G401.6 (cell line): Measurements from ENCODE around the gene GLRB.
"Not testable (repeated sequence)": the region's sequence is repeated elsewhere in the genome, so short reads cannot be mapped to it uniquely, and the experiment has no call there.

Experiments used
- FAIRE-seq: peaks from 2 replicates; lab custom pipeline; 2012; peaks lifted over from hg19 to GRCh38; lab: Jason Lieb, UNC

GLRB gene

DNA sequence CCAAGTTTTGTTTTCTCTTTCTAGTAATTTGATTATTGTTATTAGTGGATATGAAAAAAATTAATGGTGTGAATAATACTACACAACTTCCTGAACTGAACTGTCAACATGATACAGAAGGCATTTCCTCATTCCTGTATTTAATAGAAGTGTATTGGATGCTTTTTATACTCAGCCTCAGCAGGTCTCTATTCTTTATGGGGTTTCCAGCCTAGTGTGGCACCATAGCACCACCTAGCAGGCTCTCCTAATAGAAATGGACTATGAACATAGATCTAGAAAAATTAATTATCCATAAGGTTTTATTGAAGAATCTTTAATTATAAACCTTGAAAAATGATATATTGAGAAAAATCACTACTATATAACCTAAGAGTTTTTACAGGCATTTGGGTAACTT lies 52.4 kb downstream of the GLRB start:
- FAIRE-seq = no peak

DNA sequence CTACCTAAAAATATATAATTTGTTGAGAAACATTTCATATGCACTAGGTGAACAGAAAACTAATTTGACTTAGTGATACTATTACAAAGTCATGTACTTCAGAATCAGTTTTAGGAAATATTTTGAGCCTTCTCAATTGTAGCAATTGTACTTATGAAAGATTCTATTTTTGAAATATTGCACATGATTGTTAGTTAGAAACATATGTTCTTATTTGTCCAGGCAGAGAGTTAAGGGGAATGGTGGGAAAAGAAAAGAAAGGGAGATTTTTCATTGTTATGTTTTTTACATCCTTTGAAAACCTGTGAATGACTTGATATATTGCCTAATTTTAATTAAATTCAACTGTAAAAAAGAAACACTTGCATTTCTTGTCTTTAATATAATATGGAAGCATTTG lies 66.0 kb downstream of the GLRB start:
- no peak for FAIRE-seq

DNA sequence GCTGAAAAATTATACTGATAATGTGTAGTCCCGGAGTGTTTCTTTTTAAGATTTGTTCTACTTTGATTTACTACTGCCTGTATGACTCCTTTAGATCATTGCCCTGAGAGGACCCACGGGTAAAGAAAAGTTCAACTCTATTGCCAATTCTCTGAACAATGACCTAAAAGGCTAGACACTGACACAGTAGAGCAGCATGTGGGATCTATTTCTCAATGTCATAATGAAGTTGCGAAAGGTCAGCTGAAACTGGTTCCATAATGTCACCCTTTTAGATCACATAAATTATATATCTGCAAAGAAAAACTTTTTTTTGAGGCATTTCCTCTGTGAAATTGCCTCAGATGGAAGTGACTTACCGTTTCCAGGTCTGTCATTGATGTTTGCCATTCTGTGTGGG lies 67.4 kb downstream of the GLRB start:
- FAIRE-seq = no peak

DNA sequence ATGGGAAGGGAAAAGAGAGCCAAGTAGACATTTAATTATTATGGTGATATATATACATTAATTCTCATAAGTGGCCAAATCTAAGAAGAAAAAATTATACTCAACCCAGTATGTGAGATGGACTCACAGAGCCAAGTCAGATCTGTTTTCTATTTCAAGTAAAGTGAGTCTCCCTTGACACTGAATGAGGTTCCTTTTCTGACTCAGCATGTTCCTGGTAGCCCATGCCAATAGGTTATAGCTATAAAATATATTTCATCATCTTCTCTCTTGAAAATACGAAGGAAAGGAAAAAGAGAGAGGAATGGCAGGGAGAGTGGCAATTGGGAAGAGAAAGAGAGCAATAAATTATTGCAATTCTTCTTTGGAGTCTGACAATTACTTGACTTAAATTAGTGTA lies 75.8 kb downstream of the GLRB start:
- FAIRE-seq = no peak

DNA sequence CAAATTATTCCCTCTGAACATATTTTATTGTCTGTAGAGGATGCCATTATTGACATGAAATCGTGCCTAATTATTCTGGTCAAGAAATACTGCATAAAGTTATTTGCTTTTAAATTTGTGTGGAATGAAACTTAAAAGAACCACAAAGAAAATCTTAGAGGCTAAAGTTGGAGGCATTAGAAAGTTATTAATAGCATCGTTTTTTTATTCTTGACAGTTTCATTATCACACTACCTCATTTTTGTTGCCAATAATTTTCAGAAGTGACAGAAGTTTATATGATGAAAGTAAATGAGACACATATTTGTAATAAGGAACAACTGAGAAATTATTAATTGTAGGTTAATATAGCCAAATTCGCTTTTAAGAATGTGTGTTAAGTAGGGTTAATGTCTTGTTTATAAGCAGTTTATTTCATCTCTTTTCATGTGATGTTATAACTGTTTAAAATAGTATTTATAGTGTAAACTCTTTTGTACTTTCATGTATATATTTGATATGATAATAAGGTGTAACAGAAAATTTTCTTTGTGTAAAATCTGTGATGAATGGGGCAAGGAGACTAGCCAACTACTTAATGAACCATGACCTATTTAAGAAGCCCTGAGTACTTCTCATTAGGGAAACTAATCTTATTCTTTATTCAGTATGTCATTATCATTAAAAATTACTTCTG lies 90.1 kb downstream of the GLRB start:
- FAIRE-seq = no peak

DNA sequence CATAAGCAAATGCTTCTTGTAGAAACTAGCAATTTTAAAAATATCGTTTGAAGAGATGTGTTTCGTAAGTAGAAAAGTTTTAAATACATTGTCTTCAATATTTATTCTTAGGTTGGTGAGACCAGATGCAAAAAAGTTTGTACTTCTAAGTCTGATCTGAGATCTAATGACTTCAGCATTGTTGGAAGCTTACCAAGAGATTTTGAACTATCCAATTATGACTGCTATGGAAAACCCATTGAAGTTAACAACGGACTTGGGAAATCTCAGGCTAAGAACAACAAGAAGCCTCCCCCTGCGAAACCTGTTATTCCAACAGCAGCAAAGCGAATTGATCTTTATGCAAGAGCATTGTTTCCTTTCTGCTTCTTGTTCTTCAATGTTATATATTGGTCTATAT lies 94.4 kb downstream of the GLRB start:
- no peak for FAIRE-seq

DNA sequence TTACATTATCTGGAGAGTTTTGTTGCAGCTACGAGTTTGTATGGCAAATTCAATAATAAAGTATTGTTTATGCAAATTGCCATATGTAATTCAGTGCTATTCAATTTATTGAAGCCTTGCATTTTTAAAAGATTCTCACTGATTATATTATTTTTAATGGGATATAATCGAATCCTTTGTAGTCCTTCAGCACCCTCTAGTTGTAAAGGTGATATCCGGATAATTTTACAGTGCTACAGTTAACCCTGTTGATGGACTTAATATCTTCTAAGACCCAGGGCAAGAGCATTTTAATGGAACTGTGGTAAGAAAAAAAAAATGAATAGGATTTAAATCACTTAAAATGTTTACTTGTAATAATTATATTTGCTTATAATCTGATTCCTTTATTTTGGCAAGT lies 96.1 kb downstream of the GLRB start:
- FAIRE-seq = no peak

DNA sequence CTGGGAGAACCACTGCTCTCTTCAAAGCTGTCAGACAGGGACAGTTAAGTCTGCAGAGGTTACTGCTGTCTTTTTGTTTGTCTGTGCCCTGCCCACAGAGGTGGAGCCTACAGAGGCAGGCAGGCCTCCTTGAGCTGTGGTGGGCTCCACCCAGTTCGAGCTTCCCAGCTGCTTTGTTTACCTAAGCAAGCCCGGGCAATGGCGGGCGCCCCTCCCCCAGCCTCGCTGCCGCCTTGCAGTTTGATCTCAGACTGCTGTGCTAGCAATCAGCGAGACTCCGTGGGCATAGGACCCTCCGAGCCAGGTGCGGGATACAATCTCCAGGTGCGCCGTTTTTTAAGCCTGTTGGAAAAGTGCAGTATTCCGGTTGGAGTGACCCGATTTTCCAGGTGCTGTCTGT lies 104.3 kb downstream of the GLRB start:
- FAIRE-seq = not testable (repeated sequence)

DNA sequence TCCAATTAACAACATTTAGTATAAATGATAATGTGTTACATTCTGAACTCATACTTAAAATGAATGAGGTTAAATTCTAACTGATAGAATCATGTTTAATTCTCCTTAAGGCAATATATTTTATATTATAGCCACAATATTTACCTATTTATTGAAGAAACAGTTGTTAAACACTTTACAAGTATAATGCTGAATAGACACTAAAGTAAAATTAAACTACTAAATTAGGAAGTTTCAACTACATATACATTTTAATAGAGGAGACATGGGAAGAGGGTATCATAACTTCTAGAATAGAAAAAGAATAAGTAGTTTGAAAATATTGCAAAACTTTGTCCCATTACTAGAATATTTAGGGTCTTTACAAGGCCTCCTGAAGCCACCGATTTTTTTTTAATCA lies 108.3 kb downstream of the GLRB start:
- FAIRE-seq = peak; percentile 25

DNA sequence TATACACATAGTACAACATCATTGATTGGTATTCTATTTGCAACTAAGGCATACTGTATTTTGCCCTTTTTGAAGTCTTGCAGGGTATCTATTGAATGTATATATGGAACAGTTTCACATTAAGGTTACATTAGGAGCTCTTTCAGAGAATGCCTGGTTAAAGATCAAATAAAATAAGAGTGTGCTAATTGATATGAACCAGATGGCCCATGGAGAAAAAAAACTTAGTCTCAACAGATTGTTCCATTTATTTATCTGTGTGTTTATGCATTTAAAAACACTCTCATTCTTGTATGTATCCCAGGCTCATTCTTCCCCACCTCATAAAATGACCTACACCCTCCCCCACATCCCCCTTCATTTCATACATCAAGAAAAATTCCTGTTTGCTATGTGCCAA lies 109.4 kb downstream of the GLRB start:
- no peak for FAIRE-seq

DNA sequence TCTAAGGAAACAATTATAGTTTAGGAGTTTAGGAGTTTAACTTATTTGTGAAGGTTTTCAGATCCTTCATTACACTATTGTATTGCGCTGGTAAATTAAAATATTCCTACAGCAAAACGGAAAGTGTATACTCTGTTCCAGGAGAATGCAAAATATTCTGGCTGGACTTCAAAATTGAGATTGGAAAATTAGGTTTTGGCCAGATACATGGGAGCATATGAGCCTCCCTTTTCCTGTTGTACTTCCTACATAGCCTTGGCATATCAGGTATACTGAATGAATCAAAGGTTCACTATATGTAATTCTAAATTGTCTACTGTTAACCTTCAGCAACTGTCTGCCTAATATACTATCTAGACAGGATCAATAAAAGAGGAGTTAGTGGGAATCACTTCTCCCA lies 119.4 kb downstream of the GLRB start:
- FAIRE-seq = no peak

DNA sequence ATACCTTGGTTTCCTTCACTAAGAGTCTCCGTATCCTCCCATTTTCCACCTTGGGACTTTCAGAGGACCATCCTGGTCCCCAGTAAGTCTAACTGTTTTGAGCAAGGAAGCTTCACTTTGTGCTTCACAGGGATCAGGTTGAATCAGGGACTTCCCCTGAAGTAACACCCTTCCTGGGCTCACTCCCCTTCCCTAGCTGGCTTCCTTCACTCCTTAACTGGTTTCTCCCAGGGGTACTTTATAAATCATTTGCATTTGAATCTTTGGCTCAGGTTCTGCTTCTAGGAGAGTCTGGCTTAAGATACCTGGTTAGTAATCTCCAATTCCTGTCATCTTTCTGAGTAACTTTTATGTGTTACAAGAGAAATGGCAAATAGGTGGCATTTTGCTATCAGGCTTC lies 120.1 kb downstream of the GLRB start:
- no peak for FAIRE-seq

DNA sequence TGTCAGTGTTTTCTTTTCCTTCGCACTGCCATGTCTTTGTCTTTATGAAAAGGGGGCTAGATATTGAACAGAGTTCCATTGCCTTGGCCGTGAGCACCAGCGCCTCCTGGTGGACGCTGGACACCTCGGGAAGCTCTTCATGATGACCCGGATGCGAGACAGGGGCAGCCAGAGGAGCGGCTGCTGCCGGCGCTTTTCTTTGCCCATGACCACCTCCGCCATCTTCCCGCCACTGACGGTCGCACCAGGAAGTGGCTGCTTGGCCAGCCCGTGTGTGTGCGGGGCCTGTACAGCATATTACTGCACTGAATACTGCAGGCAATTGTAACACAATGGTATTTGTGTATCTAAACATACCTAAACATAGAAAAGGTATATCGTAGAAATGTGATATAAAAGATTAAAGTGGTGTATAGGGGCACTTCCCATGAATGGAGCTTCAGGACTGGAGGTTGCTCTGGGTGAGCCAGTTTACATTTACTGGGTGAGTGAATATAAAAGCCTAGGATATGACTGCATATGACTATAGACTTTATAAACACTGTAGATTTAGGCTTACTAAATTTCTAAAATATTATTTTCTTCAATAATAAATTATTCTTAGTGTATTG lies 128.8 kb downstream of the GLRB start:
- FAIRE-seq = no peak

DNA sequence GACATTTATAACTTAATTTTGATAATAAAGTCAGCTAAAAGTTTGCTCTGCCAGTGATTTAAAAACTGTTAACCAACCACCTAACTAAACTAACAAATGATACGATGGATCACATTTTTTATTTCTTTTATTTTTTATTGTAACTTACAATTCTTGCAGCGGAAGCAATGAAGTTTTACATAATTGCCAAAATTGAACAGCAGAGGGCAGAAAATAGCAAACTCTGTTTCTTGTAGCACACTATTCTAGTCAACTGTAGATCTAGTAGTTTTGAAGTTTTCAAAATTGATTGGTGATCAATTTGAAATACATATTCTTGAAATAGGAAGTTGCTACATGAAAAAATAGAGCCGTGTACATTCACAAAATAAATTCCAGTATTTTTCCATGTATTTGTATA lies 141.8 kb downstream of the GLRB start:
- FAIRE-seq = peak; percentile 89

DNA sequence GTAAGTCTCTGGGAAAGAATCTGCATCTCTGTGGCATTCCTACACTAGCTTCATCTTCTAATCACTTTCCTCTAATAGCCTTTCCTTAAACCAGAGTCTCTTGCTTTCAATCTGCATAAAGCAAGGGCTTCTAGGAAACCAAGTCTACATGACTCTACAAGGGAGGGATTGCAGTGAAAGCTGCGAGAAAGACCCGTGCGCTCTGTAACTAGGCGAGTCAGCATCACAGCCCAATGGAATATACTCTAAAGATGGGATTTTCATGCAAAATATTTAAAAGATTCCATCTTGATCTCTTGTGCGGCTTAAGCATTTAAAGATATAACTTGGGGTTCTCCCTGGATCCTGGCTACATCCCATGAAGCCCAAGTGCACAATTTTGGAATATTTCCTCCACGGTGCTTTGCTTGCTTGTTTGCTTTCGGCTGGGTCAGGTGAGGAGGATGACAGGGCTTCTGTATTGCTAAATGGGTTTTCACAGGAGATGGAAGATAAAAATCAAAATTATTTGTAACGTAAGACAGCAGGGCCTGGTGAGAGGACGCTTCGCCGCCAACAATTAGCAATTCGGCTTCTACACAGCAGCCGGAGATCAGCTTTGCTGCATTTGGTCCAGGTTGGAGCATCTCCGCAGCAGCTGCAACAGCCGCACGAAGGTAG lies 143.9 kb downstream of the GLRB start:
- no peak for FAIRE-seq

DNA sequence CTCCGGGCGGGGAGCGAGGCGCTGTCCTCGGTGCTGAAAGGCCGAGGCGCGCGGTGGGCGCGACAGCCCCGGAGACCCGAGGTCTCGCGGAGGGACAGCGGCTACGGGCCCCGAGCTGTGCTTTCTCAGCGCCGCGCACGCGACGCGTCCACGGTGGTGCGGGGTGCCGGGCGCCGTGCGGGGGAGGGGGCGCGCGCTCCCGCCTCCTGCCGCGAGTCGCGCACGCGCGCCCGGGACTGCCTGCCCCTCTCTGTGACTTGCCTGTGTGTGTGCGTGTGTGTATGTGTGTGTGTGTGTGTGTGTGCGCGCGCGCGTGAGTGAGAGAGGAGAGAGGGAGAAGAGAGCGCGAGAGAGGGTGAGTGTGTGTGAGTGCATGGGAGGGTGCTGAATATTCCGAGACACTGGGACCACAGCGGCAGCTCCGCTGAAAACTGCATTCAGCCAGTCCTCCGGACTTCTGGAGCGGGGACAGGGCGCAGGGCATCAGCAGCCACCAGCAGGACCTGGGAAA lies 144.5 kb downstream of the GLRB start, which contains the start of gene GRIA2:
TSS of gene GRIA2 (plus strand) at position 358 of the 511 bp plus-strand sequence. CDS start 315 bp downstream, outside the sequence.
- no peak for FAIRE-seq

DNA sequence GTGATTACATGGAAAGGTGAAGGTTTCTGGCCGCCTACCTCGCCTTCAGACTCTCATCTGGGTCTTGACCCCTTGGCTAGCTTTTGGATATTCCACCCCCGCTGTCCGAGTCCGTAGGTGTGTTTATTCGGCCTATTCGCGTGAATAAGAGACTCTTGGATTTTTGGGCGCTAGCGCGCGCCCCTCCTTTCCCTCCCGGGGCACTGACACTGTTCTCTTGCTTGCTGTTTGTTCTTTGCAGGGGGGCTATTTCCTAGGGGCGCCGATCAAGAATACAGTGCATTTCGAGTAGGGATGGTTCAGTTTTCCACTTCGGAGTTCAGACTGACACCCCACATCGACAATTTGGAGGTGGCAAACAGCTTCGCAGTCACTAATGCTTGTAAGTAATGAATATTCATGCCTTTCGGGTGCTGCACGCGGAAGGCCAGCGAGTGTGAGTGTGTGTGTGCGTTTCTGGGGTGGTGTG lies 145.5 kb downstream of the GLRB start:
- FAIRE-seq = no peak
